Central memory CD8-positive, alpha-beta T cell (primary cell): Measurements from ENCODE around the gene BRMS1.
A peak's percentile ranks its signal among the peaks of the same experiment; 100 is the strongest.
"Not testable (repeated sequence)": the region's sequence is repeated elsewhere in the genome, so short reads cannot be mapped to it uniquely, and the experiment has no call there.

Source experiments
- ATAC-seq: fragments of 150-1000 bp; cut with Tn5 transposase; replicated peaks from 2 replicates; pipeline ENCODE4 v1.10.0; 2022; ENCODE audit warnings: mild to moderate bottlenecking, moderate FRiP score, moderate number of reproducible peaks; ENCODE audit not compliant: poor library complexity, severe bottlenecking; ENCODE audit errors: extremely low read depth
- DNase-seq, 2 donors: peaks; one replicate each; pipeline ENCODE4 v3.0.0; 2021; ENCODE audit warnings: low spot score in 2 of 2
- H3K27ac Mint-ChIP-seq: one replicate; pipeline ENCODE4 v1.8.0; 2022; ENCODE audit warnings: low read depth, mild to moderate bottlenecking, moderate library complexity, mixed read lengths
- H3K27me3 Mint-ChIP-seq: one replicate; pipeline ENCODE4 v1.8.0; 2022; ENCODE audit warnings: mixed read lengths
- H3K36me3 Mint-ChIP-seq: one replicate; pipeline ENCODE4 v1.8.0; 2022; ENCODE audit warnings: mild to moderate bottlenecking, moderate library complexity, mixed read lengths; ENCODE audit not compliant: insufficient read depth
- H3K4me1 Mint-ChIP-seq: one replicate; pipeline ENCODE4 v1.8.0; 2022; ENCODE audit warnings: mixed read lengths
- H3K4me3 Mint-ChIP-seq: one replicate; pipeline ENCODE4 v1.8.0; 2022; ENCODE audit warnings: mild to moderate bottlenecking, moderate library complexity, mixed read lengths
- H3K9me3 Mint-ChIP-seq: one replicate; pipeline ENCODE4 v1.8.0; 2022; ENCODE audit warnings: mixed read lengths

The BRMS1 gene

DNA sequence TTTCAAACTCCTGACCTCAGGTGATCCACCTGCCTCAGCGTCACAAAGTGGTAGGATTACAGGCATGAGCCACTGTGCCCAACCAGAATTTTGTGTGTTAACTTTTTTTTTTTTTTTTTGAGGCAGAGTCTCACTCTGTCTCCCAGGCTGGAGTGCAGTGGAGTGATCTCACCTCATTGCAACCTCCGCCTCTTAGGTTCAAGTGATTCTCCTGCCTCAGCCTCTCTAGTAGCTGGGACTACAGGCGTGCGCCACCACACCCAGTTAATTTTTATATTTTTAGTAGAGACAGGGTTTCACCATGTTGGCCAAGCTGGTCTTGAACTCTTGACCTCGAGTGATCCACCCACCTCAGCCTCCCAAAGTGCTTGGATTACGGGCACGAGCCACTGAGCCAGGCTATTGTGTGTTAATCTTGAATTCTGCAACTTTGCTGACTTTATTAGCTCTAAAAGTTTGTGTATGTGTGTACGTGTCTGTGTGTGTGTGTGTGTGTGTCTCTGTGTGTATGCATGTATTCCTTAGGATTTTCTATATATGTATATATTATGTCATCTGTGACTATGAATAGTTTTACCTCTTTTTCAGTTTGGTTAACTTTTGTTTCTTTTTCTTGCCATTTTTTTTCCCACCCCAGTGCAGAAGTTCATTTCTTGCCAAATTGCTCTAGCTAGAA lies 5.8 kb upstream of the BRMS1 start:
- H3K4me1 Mint-ChIP-seq, H3K9me3 Mint-ChIP-seq, H3K4me3 Mint-ChIP-seq, ATAC-seq, H3K27me3 Mint-ChIP-seq, H3K27ac Mint-ChIP-seq, DNase-seq: not testable (repeated sequence)
- H3K36me3 Mint-ChIP-seq, result peaks cover 32% of the 10 kb centered on the region

DNA sequence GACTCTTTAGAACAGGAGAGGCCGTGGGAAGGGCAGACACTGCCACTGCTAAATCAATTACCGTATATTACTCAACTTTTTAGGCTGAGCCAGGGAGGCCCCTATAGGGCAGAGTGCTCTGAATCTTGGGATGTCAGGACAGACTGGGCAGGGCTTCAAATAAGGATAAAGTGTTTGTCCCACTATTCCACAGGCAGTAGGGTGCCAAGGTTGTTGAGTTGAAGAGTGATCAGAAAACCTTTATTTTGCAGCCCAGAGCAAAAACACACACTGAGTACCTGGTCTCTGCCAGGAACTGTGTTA lies 4.1 kb upstream of the BRMS1 start:
- Mint-ChIP-seq H3K27ac (no peak overlapping the region), H3K9me3 (no peaks in the 10 kb centered on the region), H3K4me3 (peak overlapping the region; percentile 96), H3K4me1 (peaks cover 22% of the 10 kb centered on the region), H3K27me3 (no peaks in the 10 kb centered on the region), H3K36me3 (peaks cover 36% of the 10 kb centered on the region)
- ATAC-seq (no peak), DNase-seq (no peak)

DNA sequence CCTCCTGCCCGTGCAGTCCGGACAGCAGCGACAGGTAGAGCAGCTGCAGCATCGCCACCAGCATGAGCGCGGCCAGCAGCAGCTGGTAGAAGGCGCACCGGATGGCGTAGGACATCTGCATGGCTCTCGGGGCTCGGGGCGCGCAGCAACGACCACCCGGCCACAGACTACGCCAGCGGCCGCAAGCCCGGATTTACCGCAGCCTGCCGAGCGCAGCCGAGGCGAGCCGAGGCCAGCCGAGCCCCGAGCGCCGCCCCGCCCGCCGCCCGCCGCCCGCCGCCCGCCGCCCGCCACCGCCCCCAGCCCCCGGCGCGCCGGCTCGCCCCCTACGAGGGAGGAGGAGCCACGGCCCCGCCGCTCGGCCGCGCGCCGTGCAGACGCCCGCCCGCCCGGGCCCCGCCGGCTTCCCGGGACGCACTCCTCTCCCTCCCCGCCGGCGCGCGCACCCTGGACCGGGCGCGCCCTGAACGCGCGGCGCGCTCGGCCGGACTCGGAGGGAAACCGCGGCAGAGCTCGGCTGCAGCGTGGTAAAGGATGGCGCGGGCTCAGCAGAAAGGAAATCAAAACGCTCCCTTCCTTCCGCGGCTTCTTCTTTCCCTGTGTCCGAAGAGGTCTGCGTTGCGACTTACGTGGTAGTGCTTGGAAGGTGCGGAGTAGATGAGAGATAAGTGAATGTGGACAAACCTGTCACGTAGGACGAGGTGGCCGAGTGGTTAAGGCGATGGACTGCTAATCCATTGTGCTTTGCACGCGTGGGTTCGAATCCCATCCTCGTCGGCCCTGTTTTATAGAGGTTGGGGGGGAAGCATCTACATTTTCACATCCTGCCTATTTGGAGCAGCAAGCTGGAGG lies 2.7 kb upstream of the BRMS1 start, which contains the start of gene B4GAT1:
Gene B4GAT1 (minus strand): TSS at position 205 of the 852 bp plus-strand sequence. CDS start 84 bp downstream, at position 121.
- ATAC-seq, result peak; percentile 42
- peak within 1 kb of the TSS; percentile 97 for H3K27ac Mint-ChIP-seq
- peaks cover 31% of the 10 kb centered on the region for H3K36me3 Mint-ChIP-seq
- peak; percentile 78 to 82 for DNase-seq
- H3K27me3 Mint-ChIP-seq, result no peaks in the 10 kb centered on the region
- no peaks in the 10 kb centered on the region for H3K9me3 Mint-ChIP-seq
- peaks cover 34% of the 10 kb centered on the region for H3K4me1 Mint-ChIP-seq
- peak within 1 kb of the TSS; percentile 96 for H3K4me3 Mint-ChIP-seq

GRCh38 chr11:66346476-66347424 lies 1.8 kb upstream of the BRMS1 start:
- no peak for DNase-seq

DNA sequence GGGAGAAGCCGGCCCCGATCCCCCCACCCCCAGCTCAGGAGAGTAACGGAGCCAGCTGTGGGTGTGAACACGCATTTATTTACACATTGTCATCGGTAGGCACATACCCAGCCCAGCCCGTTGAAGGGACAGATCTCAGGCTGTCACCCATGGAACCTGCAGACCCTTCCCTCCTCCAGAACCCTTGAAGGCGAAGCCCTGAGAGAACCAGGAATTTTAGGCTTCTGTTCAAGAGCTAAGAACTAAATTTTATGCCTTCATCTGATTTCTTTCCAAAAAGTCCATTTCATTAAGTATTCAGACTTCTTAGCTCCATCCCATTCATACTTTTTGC lies 379 bp upstream of the BRMS1 start:
- H3K4me1 Mint-ChIP-seq, result peaks cover 42% of the 10 kb centered on the region
- H3K27me3 Mint-ChIP-seq, result no peaks in the 10 kb centered on the region
- H3K36me3 Mint-ChIP-seq, result peaks cover 38% of the 10 kb centered on the region

More at GRCh38 chr11:66346476-66347424, 1.8 kb upstream of the BRMS1 start:
- Mint-ChIP-seq H3K36me3 (peaks cover 33% of the 10 kb centered on the region), H3K27ac (no peak overlapping the region), H3K4me1 (peaks cover 38% of the 10 kb centered on the region), H3K27me3 (no peaks in the 10 kb centered on the region), H3K9me3 (no peaks in the 10 kb centered on the region), H3K4me3 (peak overlapping the region; percentile 96)
- no peak for ATAC-seq

GRCh38 chr11:66343176-66343575 lies 1.7 kb downstream of the BRMS1 start:
- H3K4me1 Mint-ChIP-seq, result peaks cover 40% of the 10 kb centered on the region
- ATAC-seq (no peak), DNase-seq (no peak)
- H3K9me3 Mint-ChIP-seq, result no peaks in the 10 kb centered on the region
- peaks cover 39% of the 10 kb centered on the region for H3K36me3 Mint-ChIP-seq
- H3K4me3 Mint-ChIP-seq, result peak overlapping the region; percentile 96
- H3K27me3 Mint-ChIP-seq, result no peaks in the 10 kb centered on the region
- no peak overlapping the region for H3K27ac Mint-ChIP-seq

More for the DNA sequence above, 379 bp upstream of the BRMS1 start:
- DNase-seq (no peak), ATAC-seq (peak; percentile 11)
- peak overlapping the region; percentile 97 for H3K27ac Mint-ChIP-seq
- H3K9me3 Mint-ChIP-seq, result no peaks in the 10 kb centered on the region
- peak overlapping the region; percentile 96 for H3K4me3 Mint-ChIP-seq

GRCh38 chr11:66341502-66342126 lies 3.3 kb downstream of the BRMS1 start:
- H3K4me1 Mint-ChIP-seq, result peaks cover 45% of the 10 kb centered on the region
- no peak for DNase-seq

GRCh38 chr11:66340596-66341501 lies 4.1 kb downstream of the BRMS1 start:
- peaks cover 52% of the 10 kb centered on the region for H3K4me1 Mint-ChIP-seq
- H3K4me3 Mint-ChIP-seq, result no peak overlapping the region
- H3K36me3 Mint-ChIP-seq, result peaks cover 33% of the 10 kb centered on the region
- DNase-seq (no peak), ATAC-seq (no peak)
- no peaks in the 10 kb centered on the region for H3K9me3 Mint-ChIP-seq
- H3K27me3 Mint-ChIP-seq, result no peaks in the 10 kb centered on the region
- no peak overlapping the region for H3K27ac Mint-ChIP-seq

More at GRCh38 chr11:66341502-66342126, 3.3 kb downstream of the BRMS1 start:
- peak overlapping the region; percentile 12 for H3K4me3 Mint-ChIP-seq
- no peaks in the 10 kb centered on the region for H3K27me3 Mint-ChIP-seq
- no peak for ATAC-seq
- H3K36me3 Mint-ChIP-seq, result peaks cover 32% of the 10 kb centered on the region
- no peaks in the 10 kb centered on the region for H3K9me3 Mint-ChIP-seq
- H3K27ac Mint-ChIP-seq, result no peak overlapping the region

DNA sequence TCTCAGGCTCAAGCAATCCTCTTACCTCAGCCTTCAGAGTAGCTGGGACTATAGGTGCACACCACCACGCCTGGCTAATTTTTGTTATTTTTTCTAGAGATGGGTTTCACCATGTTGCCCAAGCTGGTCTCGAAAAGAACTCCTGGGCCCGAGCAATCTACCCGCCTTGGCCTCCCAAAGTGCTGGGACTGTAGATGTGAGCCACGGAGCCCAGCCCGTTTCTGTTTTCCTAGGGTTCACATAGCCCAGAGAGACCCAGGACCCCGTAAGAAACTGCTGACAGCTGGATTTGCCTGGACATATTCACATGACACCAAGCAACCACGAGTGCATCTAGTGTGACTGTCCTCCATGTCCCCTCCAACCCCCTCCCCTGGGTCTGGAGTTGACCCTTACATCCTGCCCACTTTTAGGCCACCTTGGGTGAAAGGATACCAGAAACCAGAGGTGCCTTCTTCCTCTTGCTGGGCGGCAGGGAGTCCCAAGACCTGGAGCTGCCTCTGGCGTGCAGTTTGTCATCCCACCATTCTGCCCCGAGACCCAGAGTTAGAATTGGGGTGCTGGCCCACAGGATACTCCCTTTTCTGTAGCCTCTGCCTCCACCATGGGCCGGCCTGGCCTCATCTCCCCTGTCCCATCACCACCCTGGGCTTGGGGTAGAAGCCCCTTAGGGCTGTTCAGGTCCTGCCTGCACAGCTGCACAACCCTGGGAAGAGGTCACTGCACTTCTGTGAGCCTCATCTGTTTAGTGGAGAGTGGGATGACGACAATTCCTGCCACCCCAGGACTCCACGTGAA lies 5.0 kb downstream of the BRMS1 start:
- Mint-ChIP-seq H3K4me3 (no peak overlapping the region), H3K9me3 (no peaks in the 10 kb centered on the region), H3K36me3 (peaks cover 31% of the 10 kb centered on the region)

GRCh38 chr11:66339162-66339675 lies 5.7 kb downstream of the BRMS1 start:
- H3K4me3 Mint-ChIP-seq, result no peak overlapping the region

More for the DNA sequence above, 5.0 kb downstream of the BRMS1 start:
- no peaks in the 10 kb centered on the region for H3K27me3 Mint-ChIP-seq
- H3K27ac Mint-ChIP-seq, result no peak overlapping the region
- DNase-seq, result no peak
- ATAC-seq, result no peak
- peaks cover 45% of the 10 kb centered on the region for H3K4me1 Mint-ChIP-seq

More at GRCh38 chr11:66339162-66339675, 5.7 kb downstream of the BRMS1 start:
- Mint-ChIP-seq H3K36me3 (peaks cover 25% of the 10 kb centered on the region), H3K27me3 (no peaks in the 10 kb centered on the region), H3K9me3 (no peaks in the 10 kb centered on the region), H3K27ac (peak overlapping the region; percentile 41), H3K4me1 (peaks cover 38% of the 10 kb centered on the region)
- DNase-seq, result no peak
- no peak for ATAC-seq
